NCI-H345 treated with DMSO at 0.1 percent for 48 hours (cell line): Measurements from ENCODE around the gene FRMD7.
A peak's percentile ranks its signal among the peaks of the same experiment; 100 is the strongest.
"Not testable (repeated sequence)": the region's sequence is repeated elsewhere in the genome, so short reads cannot be mapped to it uniquely, and the experiment has no call there.

ENCODE experiments used
- DNase-seq: peaks from one replicate; lab custom pipeline; 2025; ENCODE audit not compliant: unreplicated experiment; lab: John Stamatoyannopoulos, UW

FRMD7 gene

DNA sequence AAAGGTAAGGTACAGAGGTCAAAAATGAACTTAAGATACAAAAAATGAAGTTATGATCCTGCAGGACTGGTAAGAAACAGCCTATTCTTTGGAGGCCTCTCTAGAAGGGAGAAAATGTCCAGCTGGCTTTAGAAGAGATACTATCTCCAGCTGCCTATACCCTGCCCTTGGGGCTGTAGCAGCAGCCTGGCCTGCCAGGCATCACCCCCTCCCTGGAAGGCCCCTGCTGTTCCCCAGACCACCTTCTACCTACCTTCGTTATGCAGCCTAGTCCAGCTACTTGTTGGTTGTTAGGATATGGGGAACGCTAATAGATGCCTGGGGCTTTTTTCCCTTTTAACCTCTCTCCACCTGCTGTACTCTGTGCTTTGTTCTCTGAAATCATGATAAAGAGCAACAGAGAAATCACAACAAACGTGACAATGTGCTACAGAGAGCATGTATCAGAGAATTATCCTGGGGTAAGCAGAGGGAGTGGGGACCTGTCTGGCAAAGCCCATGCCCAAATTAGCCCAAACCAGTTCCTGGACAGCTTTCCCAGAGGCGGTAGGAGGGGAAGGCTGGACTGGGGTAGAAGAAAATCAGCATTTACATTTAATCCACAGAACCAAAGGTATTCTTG is 34.5 kb downstream of the FRMD7 start:
- DNase-seq: no peak

DNA sequence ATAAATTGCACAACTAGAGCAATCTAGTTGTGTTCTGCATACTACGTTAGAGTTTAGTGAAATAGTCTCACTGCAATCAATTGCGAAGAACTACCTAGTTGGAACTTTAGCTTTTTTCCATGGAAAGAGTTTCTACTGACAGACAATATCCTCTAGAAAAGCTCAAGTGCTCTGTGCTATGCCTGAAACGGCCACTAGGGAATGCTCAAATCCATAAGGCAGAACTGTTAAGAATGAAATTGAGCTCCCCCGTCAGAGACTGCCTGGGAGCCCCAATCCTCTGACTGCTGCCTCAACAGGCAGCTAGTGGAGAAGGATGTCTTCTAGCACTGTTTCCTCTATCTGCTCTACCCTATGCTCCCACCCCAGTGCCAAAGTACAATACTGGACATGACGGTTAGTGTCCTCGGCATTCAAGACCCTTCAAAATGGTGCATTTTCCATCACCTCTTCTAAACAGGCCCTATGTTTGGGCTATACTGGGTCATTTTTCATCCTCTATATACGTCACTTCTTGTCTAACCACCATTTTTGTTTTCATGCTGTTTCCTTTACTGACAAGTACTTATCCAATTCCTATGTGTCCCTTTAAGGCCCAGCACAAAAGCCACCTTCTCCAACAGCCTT is 35.3 kb downstream of the FRMD7 start:
- peak; percentile 21 for DNase-seq

GRCh38 chrX:132090403-132091159 is 37.2 kb downstream of the FRMD7 start:
- DNase-seq: no peak

GRCh38 chrX:132088864-132089263 is 39.0 kb downstream of the FRMD7 start:
- DNase-seq: no peak

DNA sequence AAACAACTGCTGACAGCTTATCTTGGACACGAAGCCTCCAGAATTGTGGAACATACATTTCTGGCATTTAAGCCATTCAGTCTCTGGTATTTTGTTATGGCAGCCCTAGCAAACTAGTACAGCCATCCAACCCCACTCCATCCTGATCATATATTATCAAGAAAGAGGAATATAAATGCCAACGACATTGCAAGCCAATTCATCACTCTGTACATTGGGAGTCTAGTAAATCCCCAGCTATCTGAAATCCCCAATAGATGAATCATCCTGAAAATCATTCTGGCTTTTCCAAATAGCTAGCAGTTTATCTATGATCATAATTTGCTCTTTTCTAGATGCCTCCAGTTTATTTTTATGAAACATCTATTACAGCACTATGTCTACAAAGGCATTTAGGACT is 41.1 kb downstream of the FRMD7 start:
- DNase-seq: no peak

DNA sequence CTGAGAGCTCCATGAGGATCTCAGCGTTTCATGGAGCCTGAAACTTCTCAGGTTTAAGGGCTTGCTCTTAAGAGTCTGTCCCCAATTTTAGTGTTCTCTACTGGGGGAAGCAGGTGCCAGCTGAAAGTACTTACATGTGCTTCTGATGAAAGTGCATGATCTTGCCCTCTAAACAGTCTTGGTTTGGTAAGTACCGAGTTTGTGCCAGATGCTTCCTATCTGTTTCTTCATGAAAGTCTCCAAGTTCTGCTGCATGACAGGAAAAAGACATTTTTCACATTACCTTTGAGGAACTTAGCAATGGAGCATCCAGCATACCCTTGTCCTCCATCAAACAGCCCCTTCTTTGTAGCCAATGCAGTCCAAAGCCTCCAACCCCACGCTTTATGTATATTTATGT is 42.0 kb downstream of the FRMD7 start:
- no peak for DNase-seq

- no peak for DNase-seq
These were observed 49.9 kb downstream of the FRMD7 start for GRCh38 chrX:132077912-132078311.

DNA sequence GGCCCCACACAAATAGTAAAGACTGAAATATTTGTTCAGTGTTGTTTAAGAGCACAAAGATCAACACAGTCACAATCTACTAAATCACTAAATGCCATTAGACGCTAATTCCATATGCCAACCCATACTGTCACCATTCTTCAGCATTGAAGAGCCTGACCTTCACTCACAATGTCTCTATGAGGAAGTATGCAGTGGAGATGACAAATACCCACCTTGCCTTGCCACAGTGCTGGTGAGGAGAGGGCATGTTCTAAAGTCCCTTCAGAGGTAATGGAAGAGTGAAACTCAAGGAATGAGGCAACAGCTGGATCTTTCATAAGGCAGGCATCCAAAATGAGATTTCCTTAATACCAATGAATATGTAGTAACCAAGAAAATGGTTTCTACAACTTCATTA is 50.4 kb downstream of the FRMD7 start:
- no peak for DNase-seq

DNA sequence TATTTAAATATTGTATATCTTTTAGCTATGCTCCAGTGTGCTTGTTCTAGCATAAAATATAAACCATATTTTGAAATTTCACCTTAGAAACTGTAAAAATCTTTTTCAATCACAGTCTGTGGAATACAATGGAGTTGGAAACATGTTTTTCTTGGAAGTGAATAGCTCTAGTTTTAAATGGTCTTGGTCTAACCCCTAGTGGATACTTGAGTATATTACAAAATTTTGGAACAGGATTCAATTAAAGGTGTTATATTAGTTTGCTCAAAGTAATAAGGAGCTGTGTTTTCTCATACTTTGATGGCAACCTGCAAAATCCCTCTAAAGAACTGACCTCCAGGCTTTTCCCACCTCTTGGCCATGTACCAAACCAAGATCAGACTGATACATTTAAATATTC is 56.6 kb downstream of the FRMD7 start:
- DNase-seq: no peak

DNA sequence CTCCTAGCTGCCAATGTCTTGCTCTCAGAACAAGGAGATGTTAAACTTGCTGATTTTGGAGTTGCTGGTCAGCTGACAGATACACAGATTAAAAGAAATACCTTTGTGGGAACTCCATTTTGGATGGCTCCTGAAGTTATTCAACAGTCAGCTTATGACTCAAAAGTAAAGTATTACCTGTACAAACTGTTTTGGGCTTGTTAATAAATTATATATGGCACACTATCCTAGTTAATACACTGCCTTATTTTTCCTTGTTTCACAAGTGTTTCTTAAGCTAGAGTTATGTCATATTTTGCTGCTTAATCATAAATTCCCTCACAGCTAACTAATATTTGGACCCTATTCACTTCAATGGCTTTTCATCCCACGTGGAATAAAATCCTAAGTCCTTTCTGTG is 59.4 kb downstream of the FRMD7 start:
- no peak for DNase-seq

- no peak for DNase-seq
These were observed 64.0 kb downstream of the FRMD7 start for GRCh38 chrX:132063862-132064261.

DNA sequence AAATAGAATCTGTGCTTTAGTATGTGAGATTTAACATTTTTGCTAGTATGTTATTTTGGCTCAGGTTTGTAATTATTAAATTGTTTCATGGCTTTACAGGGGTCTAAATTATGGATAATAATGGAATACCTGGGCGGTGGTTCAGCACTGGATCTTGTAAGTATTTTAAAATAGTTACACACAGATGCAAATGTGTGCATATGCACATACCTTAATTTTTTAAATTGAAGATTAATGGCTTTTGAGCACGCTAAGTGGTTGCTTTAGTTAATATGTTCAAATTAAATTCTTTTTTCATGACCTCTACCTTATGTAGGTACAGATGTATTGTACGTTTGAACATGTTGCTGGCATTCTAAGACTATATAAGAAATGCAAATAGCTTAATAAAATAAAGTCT is 64.5 kb downstream of the FRMD7 start:
- DNase-seq: no peak

GRCh38 chrX:132059973-132060540 is 67.8 kb downstream of the FRMD7 start:
- DNase-seq: no peak

GRCh38 chrX:132058975-132059374 is 68.8 kb downstream of the FRMD7 start:
- no peak for DNase-seq

DNA sequence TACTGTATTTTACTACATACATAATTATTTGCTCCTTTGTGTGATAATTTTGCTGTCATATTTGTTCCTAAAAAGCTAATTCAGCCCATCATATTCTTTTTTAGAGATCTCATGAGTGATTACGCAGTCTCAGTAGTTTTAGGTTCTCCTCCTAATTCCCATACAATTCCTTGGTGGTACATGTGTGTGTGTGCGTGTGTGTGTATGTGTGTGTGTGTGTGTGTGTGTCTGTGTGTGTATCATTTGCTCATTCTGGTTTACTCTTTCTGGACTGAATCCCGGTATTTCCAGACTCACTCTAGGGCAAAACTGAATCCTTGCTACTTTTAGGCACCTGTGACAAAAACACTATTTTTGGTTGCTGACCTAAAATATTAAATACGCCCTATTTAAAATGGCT is 69.8 kb downstream of the FRMD7 start:
- no peak for DNase-seq

GRCh38 chrX:132051778-132052177 is 76.0 kb downstream of the FRMD7 start:
- DNase-seq: not testable (repeated sequence)

DNA sequence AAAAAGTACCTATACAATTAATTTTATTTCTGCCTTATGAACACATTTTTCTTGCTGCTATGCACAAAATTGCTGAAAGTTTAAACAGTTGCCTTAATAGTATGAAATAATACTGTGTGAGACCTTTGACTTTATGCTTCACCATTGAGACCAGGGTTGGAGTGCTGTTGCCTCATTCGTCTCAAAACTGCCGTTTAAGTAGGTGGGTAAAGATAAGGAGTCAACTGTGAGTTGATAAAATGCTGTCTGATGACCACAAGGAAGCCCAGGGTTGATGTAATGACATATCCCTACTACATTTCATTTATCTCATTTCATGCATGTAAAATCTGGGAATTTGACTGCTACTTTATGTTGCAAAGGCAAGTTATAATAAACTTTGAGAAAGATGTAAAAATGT is 81.3 kb downstream of the FRMD7 start:
- no peak for DNase-seq

DNA sequence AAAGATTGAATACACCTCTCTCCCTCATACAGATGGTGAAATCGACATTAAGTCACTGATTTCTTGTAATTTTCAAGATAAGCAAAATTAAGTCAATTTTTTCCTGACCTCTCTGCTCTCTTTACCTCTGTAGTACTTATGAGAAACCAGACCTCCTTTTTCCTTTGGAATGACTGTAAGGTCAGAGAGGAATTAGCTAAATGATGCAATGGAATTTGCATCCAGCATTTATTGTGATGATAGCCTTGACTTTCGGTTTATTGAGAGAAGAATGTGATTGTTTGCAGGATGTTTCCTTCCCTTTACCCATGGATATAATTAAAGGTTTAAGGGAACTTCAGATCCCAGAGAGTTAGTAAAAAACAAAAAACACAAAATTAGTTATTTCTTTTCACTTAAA is 82.4 kb downstream of the FRMD7 start:
- DNase-seq: no peak

GRCh38 chrX:132044953-132045352 is 82.9 kb downstream of the FRMD7 start:
- no peak for DNase-seq

DNA sequence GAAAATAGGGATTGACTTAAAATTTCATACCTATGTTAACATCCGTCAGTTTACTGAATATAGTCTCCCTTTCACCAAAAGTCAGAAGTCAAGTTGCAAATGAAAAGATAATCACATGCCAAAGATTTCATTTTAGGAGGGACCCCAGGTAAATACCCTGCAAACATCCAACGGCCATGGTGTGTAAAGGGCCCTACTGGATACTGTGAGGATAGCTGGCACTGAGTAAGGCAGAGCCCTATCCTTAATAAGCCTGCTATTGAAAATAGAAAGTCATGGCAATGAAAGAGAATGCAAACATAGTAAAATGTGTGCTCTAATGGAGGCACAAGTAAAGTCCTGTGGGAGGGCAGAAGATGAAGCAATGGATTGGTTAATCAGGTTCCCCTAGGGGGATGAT is 83.8 kb downstream of the FRMD7 start:
- DNase-seq: no peak

- DNase-seq: no peak
These were observed 86.8 kb downstream of the FRMD7 start for GRCh38 chrX:132041015-132041414.

DNA sequence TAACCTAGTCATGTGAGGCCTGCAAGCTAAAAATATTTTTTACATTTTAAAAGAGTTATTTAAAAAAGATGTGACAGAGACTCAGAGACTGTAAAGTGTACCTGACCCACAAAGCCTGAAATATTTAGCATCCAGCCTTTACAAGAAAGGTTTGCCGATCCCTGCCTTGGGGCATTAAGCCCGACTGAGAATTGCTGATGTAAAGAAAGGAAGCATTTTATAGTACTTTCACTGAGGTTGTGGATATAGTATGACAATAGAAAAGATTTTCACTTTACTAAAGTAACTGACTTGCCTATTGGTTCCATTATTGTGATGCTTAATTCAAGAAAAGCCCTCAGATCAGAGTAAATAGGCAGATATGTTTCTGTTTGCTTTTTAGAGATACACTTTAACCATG is 87.8 kb downstream of the FRMD7 start:
- no peak for DNase-seq
